Effector memory CD4-positive, alpha-beta T cell (primary cell): ENCODE measurements around the gene KIF5C.
"Not testable (repeated sequence)": the region's sequence is repeated elsewhere in the genome, so short reads cannot be mapped to it uniquely, and the experiment has no call there.

ENCODE experiments used
- DNase-seq, 3 donors: peaks; one replicate each; pipeline ENCODE4 v3.0.0-alpha.2; 2020
- H3K27ac ChIP-seq: 2 replicates; pipeline ENCODE4 v1.7.0; 2013; ENCODE audit warnings: mild to moderate bottlenecking, low read length, moderate library complexity; ENCODE audit not compliant: insufficient read depth, poor library complexity, severe bottlenecking
- H3K27me3 ChIP-seq: replicated peaks from 2 replicates; pipeline ENCODE4 v1.7.0; 2013; ENCODE audit warnings: mild to moderate bottlenecking, low read length; ENCODE audit not compliant: insufficient read depth, control insufficient read depth, poor library complexity, severe bottlenecking
- H3K36me3 ChIP-seq: 2 replicates; pipeline ENCODE4 v1.7.0; 2013; ENCODE audit warnings: mild to moderate bottlenecking, low read length, moderate library complexity; ENCODE audit not compliant: control insufficient read depth, insufficient read depth
- H3K4me1 ChIP-seq: 2 replicates; pipeline ENCODE4 v1.7.0; 2013; ENCODE audit warnings: low read length, mild to moderate bottlenecking; ENCODE audit not compliant: control insufficient read depth, insufficient read depth, poor library complexity, severe bottlenecking
- H3K4me3 ChIP-seq: 2 replicates; pipeline ENCODE4 v1.7.0; 2013; ENCODE audit warnings: low read length, low read depth, mild to moderate bottlenecking; ENCODE audit not compliant: insufficient read depth, poor library complexity, severe bottlenecking
- H3K9me3 ChIP-seq: 2 replicates; pipeline ENCODE4 v1.7.0; 2013; ENCODE audit warnings: mild to moderate bottlenecking, low read length, moderate library complexity; ENCODE audit not compliant: control insufficient read depth

KIF5C gene

GRCh38 chr2:148979164-148979918 lies 104.3 kb downstream of the KIF5C start:
- no peak overlapping the region for H3K27ac ChIP-seq
- no peaks in the 10 kb centered on the region for H3K27me3 ChIP-seq
- H3K9me3 ChIP-seq = no peaks in the 10 kb centered on the region
- H3K36me3 ChIP-seq = peaks cover 20% of the 10 kb centered on the region
- DNase-seq = no peak
- H3K4me3 ChIP-seq = no peak overlapping the region
- no peaks in the 10 kb centered on the region for H3K4me1 ChIP-seq

DNA sequence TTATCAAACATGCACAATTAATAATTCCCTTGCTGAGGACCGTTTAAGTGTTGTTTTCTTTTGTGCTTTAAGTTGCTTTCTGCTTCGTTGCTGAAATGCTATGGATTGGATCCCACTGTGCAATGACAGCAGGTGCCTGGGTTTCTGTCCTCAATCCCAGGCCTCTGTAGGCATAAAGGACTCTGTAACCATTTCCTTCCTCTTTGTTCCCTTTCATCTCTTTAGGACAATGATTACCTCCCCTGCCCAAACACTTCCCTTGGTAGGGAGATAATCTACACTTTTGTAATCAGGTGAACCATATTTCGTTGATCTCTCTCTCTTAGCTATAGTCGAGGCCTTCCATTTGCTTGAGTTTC lies 104.9 kb downstream of the KIF5C start:
- H3K4me1 ChIP-seq = no peaks in the 10 kb centered on the region
- DNase-seq = no peak
- peaks cover 15% of the 10 kb centered on the region for H3K36me3 ChIP-seq
- H3K9me3 ChIP-seq = no peaks in the 10 kb centered on the region
- H3K27ac ChIP-seq = no peak overlapping the region
- no peak overlapping the region for H3K4me3 ChIP-seq
- no peaks in the 10 kb centered on the region for H3K27me3 ChIP-seq

DNA sequence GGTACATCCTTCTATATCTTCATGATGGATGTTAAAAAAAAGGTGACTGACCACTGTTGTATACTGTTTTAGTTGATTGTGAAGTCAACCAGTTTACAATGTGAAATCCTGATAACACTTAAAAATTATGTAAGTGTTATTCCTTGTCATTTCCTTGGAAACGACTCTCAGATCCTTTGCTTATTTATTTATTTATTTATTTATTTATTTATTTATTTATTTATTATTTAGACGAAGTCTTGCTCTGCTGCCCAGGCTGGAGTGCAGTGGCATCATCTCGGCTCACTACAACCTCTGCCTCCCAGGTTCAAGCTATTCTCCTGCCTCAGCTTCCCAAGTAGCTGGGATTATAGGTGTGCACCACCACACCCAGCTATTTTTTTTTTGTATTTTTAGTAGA lies 105.5 kb downstream of the KIF5C start:
- DNase-seq, H3K36me3 ChIP-seq, H3K9me3 ChIP-seq, H3K4me1 ChIP-seq, H3K4me3 ChIP-seq, H3K27me3 ChIP-seq, H3K27ac ChIP-seq: not testable (repeated sequence)

- Histone ChIP-seq H3K9me3 (no peaks in the 10 kb centered on the region), H3K4me3 (no peak overlapping the region), H3K27ac (no peak overlapping the region), H3K36me3 (peaks cover 8% of the 10 kb centered on the region), H3K27me3 (no peaks in the 10 kb centered on the region), H3K4me1 (no peaks in the 10 kb centered on the region)
- no peak for DNase-seq
Measured at GRCh38 chr2:148981324-148981723, 106.3 kb downstream of the KIF5C start.

DNA sequence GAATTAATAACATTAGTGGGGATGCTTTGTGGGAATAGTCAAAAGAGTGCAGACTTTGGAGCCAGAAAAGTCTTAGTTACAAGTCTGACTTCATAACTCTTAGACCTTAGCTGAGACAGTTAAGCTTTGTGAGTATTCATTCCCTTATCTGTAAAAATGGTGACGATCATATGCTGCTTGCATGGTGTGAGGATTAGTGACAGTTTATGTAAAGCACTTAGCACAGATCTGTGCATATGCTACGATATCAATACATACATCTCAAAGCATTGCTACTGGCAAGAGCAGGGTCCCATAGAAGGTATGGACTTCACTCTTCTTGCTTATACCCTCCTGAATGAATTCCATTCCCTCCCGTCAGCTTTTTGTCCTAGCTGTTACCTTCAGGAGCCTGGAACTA lies 106.8 kb downstream of the KIF5C start:
- no peak for DNase-seq
- Histone ChIP-seq H3K27ac (no peak overlapping the region), H3K9me3 (no peaks in the 10 kb centered on the region), H3K4me3 (no peak overlapping the region), H3K36me3 (peaks cover 8% of the 10 kb centered on the region), H3K4me1 (no peaks in the 10 kb centered on the region), H3K27me3 (no peaks in the 10 kb centered on the region)

DNA sequence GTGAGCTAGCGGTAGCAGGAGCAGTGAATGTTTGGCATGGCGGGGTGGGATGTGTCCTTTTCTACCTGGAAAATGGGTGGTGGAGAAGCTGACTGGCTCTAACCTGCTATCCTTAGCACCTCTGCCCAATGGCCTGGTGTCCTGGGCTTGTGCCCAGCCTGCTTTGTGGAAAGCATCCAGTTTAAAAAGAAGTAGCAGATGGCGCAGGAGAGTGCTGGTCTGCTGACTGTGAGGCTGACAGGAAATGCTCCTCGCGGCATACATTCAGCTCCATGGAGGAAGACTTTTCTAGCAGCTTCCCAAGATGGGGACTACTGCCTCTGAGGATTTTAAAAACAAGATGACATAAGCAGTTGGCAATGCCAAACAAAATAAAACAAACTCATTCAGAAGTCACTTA lies 107.3 kb downstream of the KIF5C start:
- Histone ChIP-seq H3K4me1 (no peaks in the 10 kb centered on the region), H3K36me3 (peaks cover 8% of the 10 kb centered on the region), H3K4me3 (no peak overlapping the region), H3K27ac (no peak overlapping the region), H3K9me3 (no peaks in the 10 kb centered on the region), H3K27me3 (no peaks in the 10 kb centered on the region)
- DNase-seq = no peak

GRCh38 chr2:148983896-148984295 lies 108.9 kb downstream of the KIF5C start:
- H3K27ac ChIP-seq = no peak overlapping the region

GRCh38 chr2:148984449-148984848 lies 109.4 kb downstream of the KIF5C start:
- H3K4me3 ChIP-seq = no peak overlapping the region
- peaks cover 8% of the 10 kb centered on the region for H3K36me3 ChIP-seq
- H3K27ac ChIP-seq = no peak overlapping the region
- no peaks in the 10 kb centered on the region for H3K27me3 ChIP-seq
- H3K9me3 ChIP-seq = no peaks in the 10 kb centered on the region
- DNase-seq = no peak
- H3K4me1 ChIP-seq = no peaks in the 10 kb centered on the region

More at GRCh38 chr2:148983896-148984295, 108.9 kb downstream of the KIF5C start:
- no peaks in the 10 kb centered on the region for H3K4me1 ChIP-seq
- no peaks in the 10 kb centered on the region for H3K9me3 ChIP-seq
- DNase-seq = no peak
- H3K4me3 ChIP-seq = no peak overlapping the region
- peaks cover 8% of the 10 kb centered on the region for H3K36me3 ChIP-seq
- H3K27me3 ChIP-seq = no peaks in the 10 kb centered on the region

- H3K4me3 ChIP-seq = no peak overlapping the region
- no peak overlapping the region for H3K27ac ChIP-seq
- H3K4me1 ChIP-seq = no peaks in the 10 kb centered on the region
- DNase-seq = no peak
- H3K27me3 ChIP-seq = no peaks in the 10 kb centered on the region
- H3K36me3 ChIP-seq = peaks cover 9% of the 10 kb centered on the region
- H3K9me3 ChIP-seq = no peaks in the 10 kb centered on the region
Measured at GRCh38 chr2:148987286-148987685, 112.3 kb downstream of the KIF5C start.

DNA sequence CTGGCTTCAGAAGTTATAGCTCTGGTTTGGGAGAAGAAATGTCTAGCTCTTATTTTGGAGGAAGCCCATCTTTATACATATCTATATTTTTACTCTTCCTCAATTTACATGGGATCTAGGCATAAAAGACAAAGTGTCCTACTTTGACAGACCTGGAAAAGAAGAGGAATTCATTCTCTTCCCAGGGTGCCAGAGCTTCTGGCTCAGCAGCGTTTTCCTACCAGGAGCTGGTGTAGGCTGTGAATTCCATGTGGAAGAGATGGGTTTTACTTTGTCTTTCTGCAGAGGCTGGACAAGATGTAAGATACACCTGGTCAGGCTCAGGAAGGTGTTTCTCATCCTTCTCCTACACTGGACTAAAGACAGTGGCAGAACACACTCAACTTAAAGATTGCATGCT lies 113.3 kb downstream of the KIF5C start:
- H3K27me3 ChIP-seq = no peaks in the 10 kb centered on the region
- H3K36me3 ChIP-seq = peaks cover 15% of the 10 kb centered on the region
- H3K4me3 ChIP-seq = no peak overlapping the region
- no peak overlapping the region for H3K27ac ChIP-seq
- H3K9me3 ChIP-seq = no peaks in the 10 kb centered on the region
- no peak for DNase-seq
- no peaks in the 10 kb centered on the region for H3K4me1 ChIP-seq
